ENCODE results near the gene MYO3B. TPM values are rescaled to one million over a fixed set of nuclear protein-coding genes. Genes with fewer than 3 reads are reported as not detected.

Gene MYO3B
- polyA plus RNA-seq, 1 donor = 0.30 TPM

DNA sequence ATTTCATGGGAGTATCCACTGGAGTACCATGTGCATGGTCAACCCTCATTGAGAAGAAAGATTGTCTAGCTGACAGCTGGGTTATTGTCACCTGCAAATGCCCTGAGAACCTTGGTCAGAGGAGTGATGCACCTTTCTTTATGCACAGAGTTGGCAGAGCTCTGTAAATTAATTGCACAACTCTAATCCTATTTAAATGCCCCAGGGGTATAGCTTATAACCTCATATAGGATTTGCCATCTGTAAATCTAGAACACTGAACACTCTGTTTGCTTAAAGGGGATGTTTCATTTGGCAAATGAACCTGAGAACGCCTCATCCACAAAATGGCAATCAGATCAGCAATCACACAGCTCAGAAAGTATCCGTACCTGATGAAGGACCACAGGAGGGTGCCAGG lies 465.4 kb downstream of the MYO3B start:
- H3K4me1 ChIP-seq (ENCODE audit: control insufficient read depth, insufficient read depth, low read length) = no peaks in the 10 kb centered on the region
- H3K9me3 ChIP-seq (ENCODE audit: control insufficient read depth, low read depth, low read length) = no peaks in the 10 kb centered on the region
- H3K4me3 ChIP-seq (ENCODE audit: low read length) = no peak overlapping the region
- H3K27me3 ChIP-seq (ENCODE audit: control insufficient read depth, insufficient read depth, low read length) = no peaks in the 10 kb centered on the region
- no CpG with 5 or more reads among the region's 2 CpGs for whole genome bisulfite sequencing (ENCODE audit: insufficient coverage, low lambda C conversion rate)
- no peak for DNase-seq
- H3K27ac ChIP-seq (ENCODE audit: low read length) = no peak overlapping the region
- no peaks in the 10 kb centered on the region for H3K36me3 ChIP-seq (ENCODE audit: control insufficient read depth, insufficient read depth, low read length)

DNA sequence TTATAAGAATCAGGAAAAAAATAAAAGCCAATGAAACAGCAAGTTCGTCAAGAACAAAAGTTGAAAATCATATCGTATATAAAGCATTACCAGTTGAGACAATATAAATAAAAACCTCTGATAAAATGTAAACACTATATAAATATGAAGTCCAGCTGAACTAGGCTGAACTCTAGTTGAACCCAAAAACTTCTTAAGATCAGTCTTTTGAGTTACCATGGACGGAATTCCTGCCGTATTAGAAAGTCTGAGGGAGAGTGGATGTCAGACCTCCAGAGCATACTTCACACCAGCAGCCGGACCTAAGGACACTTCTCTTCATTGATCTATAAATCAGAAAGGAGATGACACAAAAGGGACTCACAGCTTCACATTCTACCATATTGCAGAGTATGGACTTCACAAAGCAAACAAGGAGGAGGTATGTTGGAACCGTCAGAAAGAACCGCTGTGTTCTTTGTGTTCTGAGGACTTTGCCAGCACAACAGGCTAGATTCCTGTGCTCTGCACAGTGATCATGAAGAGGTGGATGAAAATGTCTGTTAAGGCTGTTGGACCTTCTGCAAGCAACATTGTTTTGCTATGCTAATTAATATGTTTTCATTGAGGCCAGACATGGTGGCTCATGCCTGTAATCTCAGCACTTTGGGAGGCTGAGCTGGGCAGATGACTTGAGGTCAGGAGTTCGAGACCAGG lies 469.9 kb downstream of the MYO3B start:
- Histone ChIP-seq H3K4me1 (ENCODE audit: control insufficient read depth, insufficient read depth, low read length) (no peaks in the 10 kb centered on the region), H3K9me3 (ENCODE audit: control insufficient read depth, low read depth, low read length) (no peaks in the 10 kb centered on the region), H3K27me3 (ENCODE audit: control insufficient read depth, insufficient read depth, low read length) (no peaks in the 10 kb centered on the region), H3K4me3 (ENCODE audit: low read length) (peak overlapping the region; percentile 5), H3K27ac (ENCODE audit: low read length) (no peak overlapping the region), H3K36me3 (ENCODE audit: control insufficient read depth, insufficient read depth, low read length) (no peaks in the 10 kb centered on the region)
- 60% methylated on average over 2 of the region's 8 CpGs for WGBS (ENCODE audit: insufficient coverage, low lambda C conversion rate)
- DNase-seq = no peak

GRCh38 chr2:170651624-170652325 lies 473.8 kb downstream of the MYO3B start:
- Histone ChIP-seq H3K4me3 (ENCODE audit: low read length) (no peak overlapping the region), H3K9me3 (ENCODE audit: control insufficient read depth, low read depth, low read length) (no peaks in the 10 kb centered on the region), H3K4me1 (ENCODE audit: control insufficient read depth, insufficient read depth, low read length) (no peaks in the 10 kb centered on the region), H3K27ac (ENCODE audit: low read length) (no peak overlapping the region), H3K36me3 (ENCODE audit: control insufficient read depth, insufficient read depth, low read length) (no peaks in the 10 kb centered on the region), H3K27me3 (ENCODE audit: control insufficient read depth, insufficient read depth, low read length) (no peaks in the 10 kb centered on the region)
- no peak for DNase-seq
- no CpG with 5 or more reads among the region's 9 CpGs for WGBS (ENCODE audit: insufficient coverage, low lambda C conversion rate)

GRCh38 chr2:170652637-170653417 lies 474.9 kb downstream of the MYO3B start:
- H3K36me3 ChIP-seq (ENCODE audit: control insufficient read depth, insufficient read depth, low read length) = no peaks in the 10 kb centered on the region
- no peak overlapping the region for H3K4me3 ChIP-seq (ENCODE audit: low read length)
- WGBS (ENCODE audit: insufficient coverage, low lambda C conversion rate) = 90% methylated on average over 2 of the region's 5 CpGs
- no peaks in the 10 kb centered on the region for H3K9me3 ChIP-seq (ENCODE audit: control insufficient read depth, low read depth, low read length)
- no peak for DNase-seq
- no peaks in the 10 kb centered on the region for H3K4me1 ChIP-seq (ENCODE audit: control insufficient read depth, insufficient read depth, low read length)
- H3K27ac ChIP-seq (ENCODE audit: low read length) = no peak overlapping the region
- no peaks in the 10 kb centered on the region for H3K27me3 ChIP-seq (ENCODE audit: control insufficient read depth, insufficient read depth, low read length)

DNA sequence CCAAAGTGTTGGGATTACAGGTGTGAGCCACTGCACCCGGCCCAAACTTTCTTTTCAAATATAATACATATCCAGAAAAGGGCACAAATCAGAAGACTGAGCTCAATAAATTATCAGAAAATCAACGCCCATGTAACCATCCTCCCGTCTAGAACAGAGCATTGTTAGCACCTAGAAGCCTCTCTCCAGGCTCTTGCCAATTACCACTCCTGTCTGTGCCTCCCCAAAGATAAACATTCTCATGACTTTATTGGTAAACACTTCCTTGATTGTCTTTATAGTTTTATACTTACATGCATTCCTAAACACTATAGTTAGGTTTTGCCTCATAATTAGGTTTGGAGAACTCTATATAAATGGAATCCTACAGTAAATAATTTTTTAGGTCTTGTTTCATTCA lies 478.7 kb downstream of the MYO3B start:
- Histone ChIP-seq H3K27me3 (ENCODE audit: control insufficient read depth, insufficient read depth, low read length) (no peaks in the 10 kb centered on the region), H3K36me3 (ENCODE audit: control insufficient read depth, insufficient read depth, low read length) (no peaks in the 10 kb centered on the region), H3K27ac (ENCODE audit: low read length) (no peak overlapping the region), H3K4me1 (ENCODE audit: control insufficient read depth, insufficient read depth, low read length) (no peaks in the 10 kb centered on the region), H3K4me3 (ENCODE audit: low read length) (no peak overlapping the region), H3K9me3 (ENCODE audit: control insufficient read depth, low read depth, low read length) (no peaks in the 10 kb centered on the region)
- no peak for DNase-seq
- WGBS (ENCODE audit: insufficient coverage, low lambda C conversion rate) = no CpG with 5 or more reads among the region's 3 CpGs

GRCh38 chr2:170660409-170660808 lies 482.5 kb downstream of the MYO3B start:
- Histone ChIP-seq H3K36me3 (ENCODE audit: control insufficient read depth, insufficient read depth, low read length) (no peaks in the 10 kb centered on the region), H3K27me3 (ENCODE audit: control insufficient read depth, insufficient read depth, low read length) (no peaks in the 10 kb centered on the region), H3K27ac (ENCODE audit: low read length) (no peak overlapping the region), H3K4me3 (ENCODE audit: low read length) (no peak overlapping the region), H3K9me3 (ENCODE audit: control insufficient read depth, low read depth, low read length) (no peaks in the 10 kb centered on the region), H3K4me1 (ENCODE audit: control insufficient read depth, insufficient read depth, low read length) (no peaks in the 10 kb centered on the region)
- no CpG with 5 or more reads among the region's 1 CpG for WGBS (ENCODE audit: insufficient coverage, low lambda C conversion rate)
- peak in 1 of 2 donors; percentile 31 for DNase-seq

- no peak overlapping the region for H3K4me3 ChIP-seq (ENCODE audit: low read length)
- peaks cover 6% of the 10 kb centered on the region for H3K4me1 ChIP-seq (ENCODE audit: control insufficient read depth, insufficient read depth, low read length)
- DNase-seq = peak; percentile 29 to 72
- H3K36me3 ChIP-seq (ENCODE audit: control insufficient read depth, insufficient read depth, low read length) = no peaks in the 10 kb centered on the region
- no peak overlapping the region for H3K27ac ChIP-seq (ENCODE audit: low read length)
- H3K27me3 ChIP-seq (ENCODE audit: control insufficient read depth, insufficient read depth, low read length) = no peaks in the 10 kb centered on the region
- H3K9me3 ChIP-seq (ENCODE audit: control insufficient read depth, low read depth, low read length) = no peaks in the 10 kb centered on the region
- WGBS (ENCODE audit: insufficient coverage, low lambda C conversion rate) = 52% methylated on average over 3 of the region's 5 CpGs
These were observed 487.8 kb downstream of the MYO3B start for GRCh38 chr2:170665743-170666142.

DNA sequence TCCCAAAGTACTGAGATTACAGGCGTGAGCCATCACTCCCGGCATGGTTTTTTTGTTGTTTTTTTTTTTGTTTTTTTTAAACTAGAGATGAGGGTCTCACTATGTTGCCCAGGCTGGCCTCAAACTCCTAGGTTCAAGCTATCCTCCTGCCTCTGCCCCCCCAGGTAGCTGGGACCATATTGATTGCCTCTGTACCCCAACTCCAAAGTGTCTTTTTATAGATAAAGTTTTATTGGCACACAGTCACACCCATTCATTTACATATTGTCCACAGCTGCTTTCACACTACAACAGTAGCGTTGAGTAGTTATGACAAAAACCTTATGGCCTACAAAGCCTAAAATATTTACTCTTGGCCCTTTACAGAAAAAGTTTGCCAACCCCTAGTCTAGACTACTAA lies 492.0 kb downstream of the MYO3B start:
- H3K4me3 ChIP-seq (ENCODE audit: low read length) = no peak overlapping the region
- peaks cover 6% of the 10 kb centered on the region for H3K4me1 ChIP-seq (ENCODE audit: control insufficient read depth, insufficient read depth, low read length)
- 100% methylated on average over 1 of the region's 3 CpGs for WGBS (ENCODE audit: insufficient coverage, low lambda C conversion rate)
- no peaks in the 10 kb centered on the region for H3K9me3 ChIP-seq (ENCODE audit: control insufficient read depth, low read depth, low read length)
- H3K27ac ChIP-seq (ENCODE audit: low read length) = no peak overlapping the region
- H3K36me3 ChIP-seq (ENCODE audit: control insufficient read depth, insufficient read depth, low read length) = no peaks in the 10 kb centered on the region
- no peak for DNase-seq
- H3K27me3 ChIP-seq (ENCODE audit: control insufficient read depth, insufficient read depth, low read length) = no peaks in the 10 kb centered on the region

DNA sequence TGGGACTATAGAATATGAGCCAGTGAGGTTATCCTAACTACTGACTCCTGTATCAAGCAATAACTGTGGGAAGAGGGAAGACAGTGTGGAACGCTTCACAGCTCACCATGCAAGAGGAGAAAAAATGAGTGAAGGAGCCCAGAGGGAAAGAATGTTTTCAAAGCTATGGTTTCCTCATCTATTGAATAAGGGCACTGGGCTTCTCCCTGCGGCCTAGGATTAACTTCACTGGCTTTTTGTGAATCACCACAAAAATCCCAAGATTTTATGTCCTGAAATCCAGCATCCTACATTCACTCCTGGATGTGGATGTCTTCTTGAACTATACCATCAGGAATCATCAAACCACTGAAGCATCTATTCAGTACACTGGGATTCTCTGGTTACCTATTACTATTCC lies 492.7 kb downstream of the MYO3B start:
- Histone ChIP-seq H3K27ac (ENCODE audit: low read length) (no peak overlapping the region), H3K4me1 (ENCODE audit: control insufficient read depth, insufficient read depth, low read length) (peaks cover 6% of the 10 kb centered on the region), H3K36me3 (ENCODE audit: control insufficient read depth, insufficient read depth, low read length) (no peaks in the 10 kb centered on the region), H3K27me3 (ENCODE audit: control insufficient read depth, insufficient read depth, low read length) (no peaks in the 10 kb centered on the region), H3K9me3 (ENCODE audit: control insufficient read depth, low read depth, low read length) (no peaks in the 10 kb centered on the region), H3K4me3 (ENCODE audit: low read length) (no peak overlapping the region)
- DNase-seq = no peak
- 100% methylated on average over 1 of the region's 2 CpGs for WGBS (ENCODE audit: insufficient coverage, low lambda C conversion rate)

- Histone ChIP-seq H3K27ac (ENCODE audit: low read length) (no peak overlapping the region), H3K27me3 (ENCODE audit: control insufficient read depth, insufficient read depth, low read length) (no peaks in the 10 kb centered on the region), H3K9me3 (ENCODE audit: control insufficient read depth, low read depth, low read length) (no peaks in the 10 kb centered on the region), H3K36me3 (ENCODE audit: control insufficient read depth, insufficient read depth, low read length) (no peaks in the 10 kb centered on the region), H3K4me3 (ENCODE audit: low read length) (no peak overlapping the region), H3K4me1 (ENCODE audit: control insufficient read depth, insufficient read depth, low read length) (peaks cover 4% of the 10 kb centered on the region)
- DNase-seq = no peak
- 60% methylated on average over 1 of the region's 9 CpGs for WGBS (ENCODE audit: insufficient coverage, low lambda C conversion rate)
These were observed 493.1 kb downstream of the MYO3B start for GRCh38 chr2:170671079-170671478.
